ENCODE results near the gene CFAP73.
"Not testable (repeated sequence)": the region's sequence is repeated elsewhere in the genome, so short reads cannot be mapped to it uniquely, and the experiment has no call there.

The CFAP73 gene

GRCh38 chr12:113203852-113204760 lies 54.6 kb downstream of the CFAP73 start:
- no peak overlapping the region for H3K4me3 ChIP-seq (replicated peaks; ENCODE audit: low read depth, low read length)
- DNase-seq (ENCODE audit: extremely low read depth, low read depth): no peak
- TF ChIP-seq CTCF (IDR thresholded peaks at IDR 0.05; ENCODE audit: low read depth, low read length, missing control alignments): no peak

- no peak overlapping the region for H3K4me3 ChIP-seq (replicated peaks; ENCODE audit: low read depth, low read length)
- no peak for DNase-seq (ENCODE audit: extremely low read depth, low read depth)
- TF ChIP-seq CTCF (IDR thresholded peaks at IDR 0.05; ENCODE audit: low read depth, low read length, missing control alignments): no peak
These were observed 55.3 kb downstream of the CFAP73 start for GRCh38 chr12:113204804-113205203.

GRCh38 chr12:113206802-113207201 lies 57.3 kb downstream of the CFAP73 start:
- not testable (repeated sequence) for DNase-seq (ENCODE audit: extremely low read depth, low read depth); H3K4me3 ChIP-seq (replicated peaks; ENCODE audit: low read depth, low read length)

GRCh38 chr12:113207613-113208040 lies 58.1 kb downstream of the CFAP73 start:
- TF ChIP-seq CTCF (IDR thresholded peaks at IDR 0.05; ENCODE audit: low read depth, low read length, missing control alignments): no peak
- no peak overlapping the region for H3K4me3 ChIP-seq (replicated peaks; ENCODE audit: low read depth, low read length)
- DNase-seq (ENCODE audit: extremely low read depth, low read depth): no peak

- DNase-seq (ENCODE audit: extremely low read depth, low read depth): peak; percentile 72
- no peak overlapping the region for H3K4me3 ChIP-seq (replicated peaks; ENCODE audit: low read depth, low read length)
- no peak for TF ChIP-seq CTCF (IDR thresholded peaks at IDR 0.05; ENCODE audit: low read depth, low read length, missing control alignments)
These were observed 58.8 kb downstream of the CFAP73 start for GRCh38 chr12:113208041-113208934.

Measured in HFF-Myc (cell line).